Measurements from ENCODE around the gene TRIM15. TPM values are rescaled to one million over a fixed set of nuclear protein-coding genes. Genes with fewer than 3 reads are reported as not detected.

Gene TRIM15
- total RNA-seq, 1 experiment from 2014 or later, result 6.5 TPM

GRCh38 chr6:30149234-30149633 is 14.1 kb upstream of the TRIM15 start:
- Histone ChIP-seq H3K4me3 (replicated peaks in 1 of 2; ENCODE audit: low read depth in 1 of 2, low read length in 2 of 2) (no peak overlapping the region), H4K20me1 (ENCODE audit: insufficient read depth) (no peaks in the 10 kb centered on the region), H3K79me2 (ENCODE audit: insufficient read depth, low read length) (no peaks in the 10 kb centered on the region), H3K4me2 (ENCODE audit: low read length) (no peak overlapping the region), H3K9me2 (ENCODE audit: insufficient read depth) (no peaks in the 10 kb centered on the region), H2AFZ (ENCODE audit: low read depth, low read length, poor library complexity, severe bottlenecking) (no peak overlapping the region), H3K27ac (ENCODE audit: low read depth, low read length) (no peak overlapping the region), H3K36me3 (ENCODE audit: control insufficient read depth in 1 of 2, insufficient read depth in 2 of 2, low read length in 2 of 2) (no peaks in the 10 kb centered on the region), H3K9ac (ENCODE audit: low read length) (no peak overlapping the region), H3K9me3 (ENCODE audit: control insufficient read depth in 1 of 2, insufficient read depth in 1 of 2, low read depth in 1 of 2, low read length in 2 of 2) (no peaks in the 10 kb centered on the region), H3K4me1 (ENCODE audit: control insufficient read depth in 1 of 2, insufficient read depth in 2 of 2, low read length in 2 of 2) (peaks cover under 1 to 2% of the 10 kb centered on the region in 2 experiments), H3K27me3 (ENCODE audit: insufficient read depth, low read length) (no peaks in the 10 kb centered on the region)
- ATAC-seq (no peak), DNase-seq (ENCODE audit: low read depth, low spot score) (no peak)
- intact Hi-C loops (cut with micrococcal nuclease), result no loop called here
- ChIA-PET POLR2A (no interaction called here), CTCF (no interaction called here), RAD21 (ENCODE audit: low non-redundant PET in 1 of 2, low total read pairs in 2 of 2, uncharacterized antibody in 2 of 2, unreplicated experiment in 2 of 2) (no interaction called here)
- TF ChIP-seq CEBPB (IDR thresholded peaks at IDR 0.05; ENCODE audit: low read depth) (no peak), RAD21 (IDR thresholded peaks at IDR 0.05; ENCODE audit: low read depth) (no peak), ATF3 (IDR thresholded peaks at IDR 0.05) (no peak), REST (IDR thresholded peaks at IDR 0.05; ENCODE audit: low read depth) (no peak), EZH2 (IDR thresholded peaks at IDR 0.05) (no peak)
- no TSS peak for BruUV-seq (replicated peaks)

- no peak overlapping the region for H2AFZ ChIP-seq (ENCODE audit: low read depth, low read length, poor library complexity, severe bottlenecking)
- H3K9me2 ChIP-seq (ENCODE audit: insufficient read depth), result no peaks in the 10 kb centered on the region
- H3K9me3 ChIP-seq (ENCODE audit: control insufficient read depth in 1 of 2, insufficient read depth in 1 of 2, low read depth in 1 of 2, low read length in 2 of 2), result no peaks in the 10 kb centered on the region
- ChIA-PET CTCF (no interaction called here), POLR2A (no interaction called here), RAD21 (ENCODE audit: low non-redundant PET in 1 of 2, low total read pairs in 2 of 2, uncharacterized antibody in 2 of 2, unreplicated experiment in 2 of 2) (no interaction called here)
- H3K27me3 ChIP-seq (ENCODE audit: insufficient read depth, low read length), result no peaks in the 10 kb centered on the region
- BruUV-seq (replicated peaks), result no TSS peak
- no peak for DNase-seq (ENCODE audit: low read depth, low spot score)
- no peak for ATAC-seq
- intact Hi-C loops (cut with micrococcal nuclease), result no loop called here
- no peaks in the 10 kb centered on the region for H3K79me2 ChIP-seq (ENCODE audit: insufficient read depth, low read length)
- no peaks in the 10 kb centered on the region for H4K20me1 ChIP-seq (ENCODE audit: insufficient read depth)
- no peak overlapping the region for H3K9ac ChIP-seq (ENCODE audit: low read length)
- H3K36me3 ChIP-seq (ENCODE audit: control insufficient read depth in 1 of 2, insufficient read depth in 2 of 2, low read length in 2 of 2), result no peaks in the 10 kb centered on the region
- no peak overlapping the region for H3K4me2 ChIP-seq (ENCODE audit: low read length)
- H3K4me1 ChIP-seq (ENCODE audit: control insufficient read depth in 1 of 2, insufficient read depth in 2 of 2, low read length in 2 of 2), result peaks cover 8 to 9% of the 10 kb centered on the region in 2 experiments
- no peak overlapping the region for H3K27ac ChIP-seq (ENCODE audit: low read depth, low read length)
- H3K4me3 ChIP-seq (replicated peaks in 1 of 2; ENCODE audit: low read depth in 1 of 2, low read length in 2 of 2), result no peak overlapping the region
- TF ChIP-seq ZBTB33 (IDR thresholded peaks at IDR 0.05; ENCODE audit: extremely low read depth, insufficient replicate concordance, low read length) (no peak), ZNF274 (IDR thresholded peaks at IDR 0.05; ENCODE audit: low read depth, low read length) (no peak), CBX3 (IDR thresholded peaks at IDR 0.05; ENCODE audit: low read depth) (no peak), ATF3 (IDR thresholded peaks at IDR 0.05) (no peak), ELF1 (IDR thresholded peaks at IDR 0.05; ENCODE audit: borderline replicate concordance, low read depth) (no peak), SRF (IDR thresholded peaks at IDR 0.05; ENCODE audit: low read depth) (no peak), SIN3A (IDR thresholded peaks at IDR 0.05; ENCODE audit: low read depth) (no peak)
Measured at GRCh38 chr6:30149858-30150550, 13.3 kb upstream of the TRIM15 start.

All from HCT116 (cell line).